GM10248 (cell line): ENCODE measurements around the gene ERC2.

Experiments
- CTCF ChIA-PET: fragments of 300-600 bp; sonication (Branson Sonifier 250); formaldehyde crosslinking; extraction: SDS; loops from one replicate; lab custom pipeline; 2021; ENCODE audit warnings: antibody characterized with exemption; lab: Yijun Ruan, JAX
- POLR2A ChIA-PET: fragments of 350-650 bp; sonication (Branson Sonifier 250); formaldehyde crosslinking; extraction: SDS; loops from one replicate; lab custom pipeline; 2020; ENCODE audit warnings: antibody characterized with exemption; lab: Yijun Ruan, JAX
- DNase-seq: peaks from one replicate; pipeline ENCODE4 v3.0.0; 2012; ENCODE audit errors: extremely low spot score
- TF ChIP-seq, protein P1 (sequence below): IDR thresholded peaks from 2 replicates; pipeline ENCODE4 v1.5.1; 2012; ENCODE audit warnings: mild to moderate bottlenecking, low read depth; ENCODE audit errors: extremely low read depth, missing control alignments, control extremely low read depth

The ERC2 gene

DNA sequence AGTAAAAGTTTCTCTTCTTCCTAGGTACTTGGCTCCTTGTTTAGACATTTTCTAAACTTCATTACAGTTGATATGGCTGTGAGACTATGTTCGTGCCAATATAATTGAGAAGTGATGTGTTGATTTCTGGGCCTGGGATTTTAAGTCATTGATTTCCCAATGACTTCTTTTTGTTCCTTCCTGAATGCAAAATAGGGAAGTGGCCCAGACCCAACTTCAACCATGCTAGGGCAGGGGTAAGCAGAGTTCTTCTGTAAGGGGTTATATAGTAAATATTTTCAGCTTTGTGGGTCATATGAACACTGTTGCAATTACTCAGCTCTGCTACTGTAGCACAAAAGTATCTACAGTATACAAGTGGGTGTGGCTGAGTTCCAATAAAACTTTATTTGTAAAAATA, 661.1 kb downstream of the ERC2 start:
- ChIA-PET CTCF (interaction anchor here (1.2 kb wide), 1 partner anchor 19 kb away, joined by 3 read pairs; no protein-coding TSS in a partner anchor), POLR2A (no interaction called here)
- no peak for DNase-seq
- TF ChIP-seq, protein P1, sequence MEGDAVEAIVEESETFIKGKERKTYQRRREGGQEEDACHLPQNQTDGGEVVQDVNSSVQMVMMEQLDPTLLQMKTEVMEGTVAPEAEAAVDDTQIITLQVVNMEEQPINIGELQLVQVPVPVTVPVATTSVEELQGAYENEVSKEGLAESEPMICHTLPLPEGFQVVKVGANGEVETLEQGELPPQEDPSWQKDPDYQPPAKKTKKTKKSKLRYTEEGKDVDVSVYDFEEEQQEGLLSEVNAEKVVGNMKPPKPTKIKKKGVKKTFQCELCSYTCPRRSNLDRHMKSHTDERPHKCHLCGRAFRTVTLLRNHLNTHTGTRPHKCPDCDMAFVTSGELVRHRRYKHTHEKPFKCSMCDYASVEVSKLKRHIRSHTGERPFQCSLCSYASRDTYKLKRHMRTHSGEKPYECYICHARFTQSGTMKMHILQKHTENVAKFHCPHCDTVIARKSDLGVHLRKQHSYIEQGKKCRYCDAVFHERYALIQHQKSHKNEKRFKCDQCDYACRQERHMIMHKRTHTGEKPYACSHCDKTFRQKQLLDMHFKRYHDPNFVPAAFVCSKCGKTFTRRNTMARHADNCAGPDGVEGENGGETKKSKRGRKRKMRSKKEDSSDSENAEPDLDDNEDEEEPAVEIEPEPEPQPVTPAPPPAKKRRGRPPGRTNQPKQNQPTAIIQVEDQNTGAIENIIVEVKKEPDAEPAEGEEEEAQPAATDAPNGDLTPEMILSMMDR: no peak

GRCh38 chr3:55805169-55805568, 663.1 kb downstream of the ERC2 start:
- ChIA-PET CTCF (no interaction called here), POLR2A (no interaction called here)
- DNase-seq: no peak
- TF ChIP-seq, protein P1: no peak

DNA sequence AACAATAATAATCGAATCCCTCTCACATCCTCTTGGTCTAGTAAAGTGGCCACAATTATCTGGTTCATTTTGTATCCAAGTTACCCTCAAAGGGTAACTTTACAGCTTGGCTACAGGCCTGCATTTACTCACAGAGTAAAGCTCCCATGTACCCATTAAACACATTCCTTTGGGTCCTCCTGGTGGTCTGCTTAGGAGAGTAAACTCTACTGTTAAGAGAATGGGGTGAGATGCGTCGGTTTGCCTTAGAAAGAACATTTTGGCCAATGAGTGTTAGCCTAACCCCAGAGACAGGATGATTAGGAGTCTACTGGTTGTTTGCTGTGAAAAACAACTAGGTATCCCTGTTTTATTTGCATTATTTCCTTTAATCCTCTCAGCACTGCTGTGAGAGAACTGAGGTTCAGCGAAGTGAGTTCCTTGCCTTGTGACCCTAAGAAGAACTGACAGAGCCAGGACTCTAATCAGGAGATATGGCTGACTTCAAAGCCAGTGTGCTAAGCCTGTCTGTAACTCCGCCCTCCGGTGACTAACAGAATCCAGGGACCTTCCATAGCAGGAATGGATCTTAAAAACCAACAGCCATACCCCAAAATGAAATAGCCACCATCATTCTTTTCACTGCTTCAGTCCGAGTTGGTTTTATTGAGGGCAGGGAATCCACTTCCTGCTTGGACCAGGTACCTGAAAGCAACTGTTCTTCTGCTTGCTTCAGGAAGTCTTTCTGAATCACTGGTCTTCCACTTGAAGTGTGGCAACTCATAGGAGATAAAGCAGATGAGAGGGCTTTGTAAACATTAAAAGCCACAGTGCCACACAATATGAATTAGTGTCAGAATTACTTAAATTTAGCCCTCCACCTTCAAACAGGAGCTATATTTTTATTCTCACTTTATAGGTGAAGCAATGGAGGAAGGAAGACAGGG, 663.8 kb downstream of the ERC2 start:
- DNase-seq: no peak
- ChIA-PET POLR2A (no interaction called here), CTCF (no interaction called here)
- TF ChIP-seq, protein P1: no peak

DNA sequence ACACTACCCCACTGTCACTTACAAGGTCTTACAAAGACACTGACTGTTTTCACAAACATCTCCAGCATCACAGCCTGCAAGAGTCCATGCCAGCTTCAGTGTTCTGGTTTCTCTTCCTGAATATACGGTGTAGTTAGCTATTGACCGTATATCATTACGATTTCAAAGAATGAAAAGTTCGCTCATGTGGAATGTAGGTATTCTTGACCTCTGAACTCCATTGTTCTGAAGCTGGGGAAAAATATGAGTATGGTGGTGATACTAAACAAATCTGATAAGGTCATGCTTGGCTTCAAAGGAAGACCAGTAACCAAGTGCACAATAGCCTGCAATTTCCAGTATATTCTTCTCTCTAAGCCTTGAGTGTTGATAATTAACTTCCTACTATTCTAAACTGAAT, 665.5 kb downstream of the ERC2 start:
- ChIA-PET CTCF (no interaction called here), POLR2A (no interaction called here)
- no peak for DNase-seq
- TF ChIP-seq, protein P1: no peak

GRCh38 chr3:55801676-55802075, 666.6 kb downstream of the ERC2 start:
- CTCF ChIA-PET: no interaction called here
- TF ChIP-seq, protein P1: no peak
- POLR2A ChIA-PET: no interaction called here
- no peak for DNase-seq

GRCh38 chr3:55801068-55801467, 667.2 kb downstream of the ERC2 start:
- ChIA-PET POLR2A (no interaction called here), CTCF (no interaction called here)
- TF ChIP-seq, protein P1: no peak

More at GRCh38 chr3:55801068-55801467, 667.2 kb downstream of the ERC2 start:
- no peak for DNase-seq
